ENCODE results near the gene RGS2.

Gene RGS2

GRCh38 chr1:192808518-192809306 is at the start of gene RGS2:
Gene RGS2, plus strand, starts transcription at chr1:192809039. Its CDS starts 33 bp downstream, at chr1:192809072.
- DNase-seq, result peak; percentile 83 to 84

- no peak for DNase-seq
Observed at GRCh38 chr1:192759104-192759503, 49.7 kb upstream of the RGS2 start.

- DNase-seq, result no peak
Observed at GRCh38 chr1:192762265-192762664, 46.6 kb upstream of the RGS2 start.

GRCh38 chr1:192763243-192763642 is 45.6 kb upstream of the RGS2 start:
- DNase-seq, result no peak

- no peak for DNase-seq
Observed at GRCh38 chr1:192763756-192764155, 45.1 kb upstream of the RGS2 start.

GRCh38 chr1:192764675-192765074 is 44.2 kb upstream of the RGS2 start:
- no peak for DNase-seq

- no peak for DNase-seq
Observed at GRCh38 chr1:192766009-192766625, 42.7 kb upstream of the RGS2 start.

- no peak for DNase-seq
Observed at GRCh38 chr1:192766876-192767275, 42.0 kb upstream of the RGS2 start.

- DNase-seq, result no peak
Observed at GRCh38 chr1:192767798-192768197, 41.0 kb upstream of the RGS2 start.

GRCh38 chr1:192768463-192768862 is 40.4 kb upstream of the RGS2 start:
- no peak for DNase-seq

- no peak for DNase-seq
Observed at GRCh38 chr1:192771341-192771740, 37.5 kb upstream of the RGS2 start.

- no peak for DNase-seq
Observed at GRCh38 chr1:192775631-192776030, 33.2 kb upstream of the RGS2 start.

GRCh38 chr1:192776206-192776605 is 32.6 kb upstream of the RGS2 start:
- no peak for DNase-seq

GRCh38 chr1:192776998-192777397 is 31.8 kb upstream of the RGS2 start:
- no peak for DNase-seq

GRCh38 chr1:192783791-192784190 is 25.0 kb upstream of the RGS2 start:
- DNase-seq, result no peak

- no peak for DNase-seq
Observed at GRCh38 chr1:192784397-192784796, 24.4 kb upstream of the RGS2 start.

GRCh38 chr1:192786576-192786975 is 22.3 kb upstream of the RGS2 start:
- no peak for DNase-seq

GRCh38 chr1:192787914-192788585 is 20.8 kb upstream of the RGS2 start:
- no peak for DNase-seq

GRCh38 chr1:192789871-192790270 is 19.0 kb upstream of the RGS2 start:
- DNase-seq, result no peak

GRCh38 chr1:192792628-192793027 is 16.2 kb upstream of the RGS2 start:
- no peak for DNase-seq

- no peak for DNase-seq
Observed at GRCh38 chr1:192793983-192794767, 14.7 kb upstream of the RGS2 start.

GRCh38 chr1:192794768-192795035 is 14.1 kb upstream of the RGS2 start:
- no peak for DNase-seq

- DNase-seq, result no peak
Observed at GRCh38 chr1:192795916-192796618, 12.8 kb upstream of the RGS2 start.
